DND-41 (cell line): ENCODE data around the gene DNAH14.

Experiments used
- EZH2 ChIP-seq: IDR thresholded peaks from 3 replicates; pipeline ENCODE4 v1.6.1; 2012; ENCODE audit warnings: borderline replicate concordance, low read depth, mild to moderate bottlenecking, moderate library complexity, low read length, inconsistent platforms; ENCODE audit not compliant: severe bottlenecking
- TF ChIP-seq, protein P1 (sequence below): IDR thresholded peaks from 2 replicates; pipeline ENCODE4 v1.5.1; 2012; ENCODE audit warnings: borderline replicate concordance, low read length, moderate library complexity, mild to moderate bottlenecking; ENCODE audit not compliant: poor library complexity, severe bottlenecking; ENCODE audit errors: extremely low read depth

DNA sequence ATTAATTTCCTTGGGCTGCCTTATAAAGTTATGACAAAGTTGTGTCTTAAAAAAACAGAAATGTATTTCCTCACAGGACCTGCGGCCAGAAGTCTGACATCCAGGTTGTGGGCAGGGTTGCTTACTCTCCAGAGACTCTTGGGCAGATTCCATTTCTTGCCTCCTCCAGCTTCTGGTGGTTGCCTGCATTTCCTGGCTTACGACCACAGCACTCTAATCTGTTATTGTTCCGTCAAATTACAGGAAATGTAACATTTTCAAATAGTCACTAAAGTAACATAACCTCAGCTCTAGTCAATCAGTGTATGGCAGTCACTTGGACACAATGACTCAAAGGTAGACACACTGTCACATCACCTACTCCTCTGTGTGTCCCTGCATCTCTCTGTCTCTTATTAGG lies 226.8 kb downstream of the DNAH14 start:
- TF ChIP-seq, protein P1, sequence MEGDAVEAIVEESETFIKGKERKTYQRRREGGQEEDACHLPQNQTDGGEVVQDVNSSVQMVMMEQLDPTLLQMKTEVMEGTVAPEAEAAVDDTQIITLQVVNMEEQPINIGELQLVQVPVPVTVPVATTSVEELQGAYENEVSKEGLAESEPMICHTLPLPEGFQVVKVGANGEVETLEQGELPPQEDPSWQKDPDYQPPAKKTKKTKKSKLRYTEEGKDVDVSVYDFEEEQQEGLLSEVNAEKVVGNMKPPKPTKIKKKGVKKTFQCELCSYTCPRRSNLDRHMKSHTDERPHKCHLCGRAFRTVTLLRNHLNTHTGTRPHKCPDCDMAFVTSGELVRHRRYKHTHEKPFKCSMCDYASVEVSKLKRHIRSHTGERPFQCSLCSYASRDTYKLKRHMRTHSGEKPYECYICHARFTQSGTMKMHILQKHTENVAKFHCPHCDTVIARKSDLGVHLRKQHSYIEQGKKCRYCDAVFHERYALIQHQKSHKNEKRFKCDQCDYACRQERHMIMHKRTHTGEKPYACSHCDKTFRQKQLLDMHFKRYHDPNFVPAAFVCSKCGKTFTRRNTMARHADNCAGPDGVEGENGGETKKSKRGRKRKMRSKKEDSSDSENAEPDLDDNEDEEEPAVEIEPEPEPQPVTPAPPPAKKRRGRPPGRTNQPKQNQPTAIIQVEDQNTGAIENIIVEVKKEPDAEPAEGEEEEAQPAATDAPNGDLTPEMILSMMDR: no peak
- no peak for TF ChIP-seq EZH2
